HG03571 (cell line): ENCODE data around the gene ASAP2.
"Not testable (repeated sequence)": the region's sequence is repeated elsewhere in the genome, so short reads cannot be mapped to it uniquely, and the experiment has no call there.

Experiments
- ATAC-seq: cut with Tn5 transposase; IDR thresholded peaks from one replicate; pipeline ENCODE4 v1.9.1; 2021; ENCODE audit not compliant: unreplicated experiment

The ASAP2 gene

DNA sequence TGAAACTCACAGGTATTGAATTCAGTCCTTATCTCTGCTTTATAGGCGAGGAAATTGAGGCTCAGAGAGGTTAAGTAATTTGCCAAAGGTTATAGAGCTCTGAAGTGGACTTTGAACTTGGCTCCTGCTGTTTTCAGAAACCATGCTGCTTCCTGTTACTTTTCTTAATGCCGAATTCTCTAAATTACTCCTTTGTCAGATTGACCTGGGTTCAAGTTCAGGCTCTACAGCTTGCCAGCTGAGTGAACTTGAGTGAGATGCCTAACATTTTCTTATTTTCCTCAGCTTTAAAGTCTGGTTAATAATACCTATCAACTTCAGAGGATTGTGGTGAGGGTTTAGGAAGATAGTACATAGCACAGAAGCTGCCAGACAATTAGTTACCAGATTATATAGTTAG, 3.4 kb downstream of the ASAP2 start:
- no peak for ATAC-seq

DNA sequence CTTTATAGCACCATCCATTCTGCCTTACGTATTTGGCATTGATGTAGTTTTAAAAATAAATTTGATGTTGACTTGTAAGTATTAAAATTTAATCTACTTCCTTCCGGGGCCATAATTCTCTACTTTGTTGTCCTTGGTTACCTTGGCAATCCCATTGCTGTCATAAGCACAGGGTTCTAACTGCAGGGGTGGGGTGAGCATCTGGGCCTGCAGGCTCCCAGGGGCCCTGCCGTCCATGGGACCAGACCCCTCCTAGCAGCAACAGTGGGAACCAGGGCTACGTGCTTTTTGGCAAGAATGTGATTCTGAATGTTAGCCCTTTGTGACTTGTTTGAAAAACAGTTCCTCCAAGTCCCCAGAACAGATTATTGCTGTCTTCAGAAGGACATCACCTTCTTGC, 4.9 kb downstream of the ASAP2 start:
- no peak for ATAC-seq

DNA sequence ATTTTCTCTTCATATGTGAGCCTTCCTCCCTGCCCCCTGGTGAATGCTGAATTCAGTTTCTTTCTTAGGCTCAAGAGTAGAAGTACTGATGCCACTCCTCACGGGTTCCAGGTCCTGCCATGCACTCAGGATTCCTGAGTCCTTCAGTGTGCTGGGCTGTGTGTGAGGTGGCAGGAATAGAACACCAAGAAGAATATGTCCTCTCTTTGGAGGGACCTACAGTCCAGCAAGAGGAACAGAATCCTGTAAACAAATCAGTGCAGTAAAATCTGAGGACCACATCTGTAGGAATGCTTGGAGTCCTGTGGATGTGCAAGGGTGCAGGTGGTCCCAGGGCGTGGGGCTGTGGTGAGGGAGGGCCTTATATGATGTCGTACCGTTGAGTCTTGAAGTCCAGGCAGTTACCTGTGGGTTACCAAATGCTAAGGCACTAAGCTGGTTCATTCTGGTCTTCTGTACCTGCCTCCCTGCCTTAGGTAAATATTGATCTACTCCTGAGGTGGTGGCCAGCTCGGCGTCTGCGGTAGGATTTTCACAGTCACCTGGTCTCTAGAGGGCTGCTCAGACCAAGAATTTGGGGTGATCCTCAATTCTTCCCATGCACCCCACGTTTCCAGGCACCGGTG, 5.5 kb downstream of the ASAP2 start:
- no peak for ATAC-seq

DNA sequence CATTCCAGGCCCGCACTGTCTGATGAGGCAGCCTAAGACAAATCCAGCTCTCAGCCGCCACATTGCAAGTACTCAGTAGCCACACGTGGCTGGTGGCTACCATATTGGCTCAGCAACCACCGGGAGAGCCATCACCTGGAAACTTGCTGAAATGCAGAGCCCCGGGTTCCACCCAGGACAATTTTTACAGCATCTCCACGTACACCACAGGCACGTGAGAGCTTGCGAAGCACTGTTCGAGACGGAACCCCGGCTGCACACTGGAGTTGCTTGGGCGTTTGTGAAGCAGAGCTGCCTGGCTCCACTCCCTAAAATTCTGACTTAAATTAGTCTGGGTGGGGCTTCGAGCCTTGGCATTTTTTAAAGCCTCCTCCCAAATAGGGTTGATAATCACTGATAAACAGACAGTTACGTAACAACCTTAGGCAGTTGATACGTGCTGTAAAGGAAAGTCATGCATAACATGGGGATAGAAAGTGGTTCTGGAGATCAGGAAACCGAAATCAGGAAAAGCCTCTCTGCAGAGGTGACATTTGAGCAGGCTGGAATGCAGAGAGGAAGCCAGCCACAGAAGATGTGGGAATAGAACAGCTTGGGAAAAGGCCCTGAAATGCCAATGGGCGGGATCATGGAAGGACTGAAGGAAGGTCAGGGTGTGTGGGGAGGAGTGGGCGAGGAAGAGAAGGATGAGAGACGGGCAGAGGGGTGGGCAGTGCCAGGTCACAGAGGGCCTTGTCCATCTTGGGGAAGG, 6.2 kb downstream of the ASAP2 start:
- ATAC-seq: no peak

DNA sequence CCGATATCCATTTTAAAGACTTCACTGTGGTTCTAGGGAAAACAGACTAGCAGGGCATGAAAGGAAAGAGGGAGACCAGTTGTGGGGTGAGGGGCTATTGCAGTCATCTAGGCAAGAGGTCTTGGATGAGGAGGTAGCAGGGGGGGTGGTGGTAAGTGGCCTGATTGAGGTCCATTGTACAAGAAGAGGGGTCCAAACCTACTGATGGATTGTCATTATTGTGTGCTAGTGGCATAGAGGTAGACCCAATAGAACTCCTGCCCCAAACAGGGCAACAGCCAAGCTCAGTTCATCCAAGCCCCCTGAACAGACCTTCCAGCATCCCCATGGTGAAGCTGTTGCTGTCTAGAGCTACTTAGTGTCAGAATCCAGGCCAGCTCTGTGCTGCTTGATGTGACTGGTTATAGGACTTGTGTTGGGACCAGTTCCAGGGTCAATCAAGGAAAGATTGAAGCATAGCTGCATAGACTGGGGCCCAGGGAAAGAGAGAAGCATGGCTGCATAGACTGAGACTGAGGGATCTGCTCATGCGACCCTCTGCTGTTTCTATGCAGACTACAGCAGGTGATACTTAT, 7.0 kb downstream of the ASAP2 start:
- ATAC-seq: no peak

DNA sequence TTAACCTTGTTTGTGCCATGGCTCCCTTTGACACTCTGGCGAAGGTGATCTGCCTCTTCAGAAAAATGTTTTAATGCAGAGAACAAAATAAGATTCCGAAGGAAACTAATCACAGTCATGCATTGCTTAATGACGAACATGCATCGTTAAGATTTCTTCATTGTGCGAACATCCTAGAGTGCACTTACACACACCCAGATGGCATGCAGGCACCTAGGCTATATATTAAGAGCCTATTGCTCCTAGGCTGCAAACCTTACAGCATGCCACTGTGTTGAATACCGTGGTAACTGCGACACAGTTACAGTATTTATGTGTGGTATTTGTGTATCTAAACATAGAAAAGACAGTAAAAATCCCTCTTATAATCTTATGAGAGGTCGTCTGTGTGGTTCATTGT, 8.3 kb downstream of the ASAP2 start:
- no peak for ATAC-seq

DNA sequence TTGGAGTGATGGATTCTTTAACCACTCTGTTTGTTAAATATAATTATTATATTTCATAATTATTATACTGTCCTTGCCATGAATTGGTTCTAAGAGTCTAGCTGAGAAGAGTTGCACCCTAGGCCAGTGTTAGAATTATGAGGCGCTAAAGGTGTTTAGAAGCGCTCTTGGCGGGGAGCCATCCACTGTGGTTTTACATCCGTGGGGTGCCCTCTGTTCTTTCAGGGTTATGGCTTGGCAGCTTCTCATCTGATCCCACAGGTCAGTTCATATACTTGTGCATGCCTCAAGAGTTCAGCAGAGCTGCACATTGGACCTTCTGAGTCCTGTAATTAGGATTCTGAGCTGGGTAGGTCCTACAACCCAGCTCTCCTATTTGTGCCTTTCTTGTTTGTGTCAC, 9.1 kb downstream of the ASAP2 start:
- ATAC-seq: no peak

DNA sequence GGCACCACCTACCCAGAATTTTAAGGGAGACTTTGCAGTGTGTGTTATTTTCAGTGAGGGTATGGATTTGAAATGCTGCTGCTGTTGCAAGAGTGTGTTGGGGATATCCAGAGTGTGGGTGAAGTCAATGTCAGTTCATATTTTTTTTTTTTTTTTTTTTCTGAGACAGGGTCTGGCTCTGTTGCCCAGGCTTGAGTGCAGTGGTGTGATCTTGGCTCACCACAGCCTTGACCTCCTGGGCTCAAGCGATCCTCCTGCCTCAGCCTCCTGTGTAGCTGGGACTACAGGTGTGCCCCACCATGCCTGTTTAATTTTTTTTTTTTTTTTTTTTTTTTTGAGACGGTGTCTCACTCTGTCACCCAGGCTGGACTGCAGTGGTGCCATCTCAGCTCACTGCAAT, 9.5 kb downstream of the ASAP2 start:
- not testable (repeated sequence) for ATAC-seq

DNA sequence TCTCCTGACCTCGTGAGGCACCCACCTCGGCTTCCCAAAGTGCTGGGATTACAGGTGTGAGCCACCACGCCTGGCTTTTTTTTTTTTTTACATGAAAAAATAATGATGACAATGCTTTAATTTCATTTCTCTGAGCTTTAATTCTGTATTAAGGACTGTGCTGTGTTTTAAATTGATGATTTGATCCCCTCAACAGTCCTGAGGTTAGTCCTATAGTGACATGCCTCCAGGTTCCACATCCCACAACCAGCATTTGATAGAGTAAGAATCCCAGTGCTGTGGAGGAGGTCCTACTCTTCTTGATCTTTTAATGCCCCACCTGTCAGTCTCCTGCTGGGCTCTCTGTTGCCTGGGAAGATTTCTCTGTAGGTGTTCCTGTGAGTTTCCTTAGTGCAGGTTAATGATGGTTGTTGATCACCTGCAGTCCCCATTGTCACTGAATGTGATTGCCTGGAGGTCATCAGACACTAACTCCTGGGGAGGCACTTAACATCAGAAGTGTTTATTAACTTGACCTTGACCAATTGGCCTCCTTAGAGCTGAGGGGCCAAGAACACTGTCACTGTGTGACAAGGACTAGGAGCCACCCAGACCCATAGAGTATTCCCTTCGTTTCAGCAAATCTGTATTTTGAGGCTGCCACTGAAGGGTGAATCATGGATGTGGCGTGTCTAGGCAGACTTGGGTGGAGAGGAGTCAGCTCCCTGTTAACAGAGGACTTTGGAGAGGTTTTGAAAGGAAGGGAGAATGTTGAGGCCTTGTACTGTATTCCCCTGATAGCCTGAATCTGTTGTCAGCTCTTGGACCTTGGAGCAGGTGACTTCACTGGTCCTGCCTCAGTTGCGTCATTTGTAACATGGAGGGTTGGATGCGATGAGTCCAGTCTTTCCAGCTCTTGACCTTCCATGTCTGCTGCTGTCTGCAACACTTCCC, 11.5 kb downstream of the ASAP2 start:
- ATAC-seq: no peak

DNA sequence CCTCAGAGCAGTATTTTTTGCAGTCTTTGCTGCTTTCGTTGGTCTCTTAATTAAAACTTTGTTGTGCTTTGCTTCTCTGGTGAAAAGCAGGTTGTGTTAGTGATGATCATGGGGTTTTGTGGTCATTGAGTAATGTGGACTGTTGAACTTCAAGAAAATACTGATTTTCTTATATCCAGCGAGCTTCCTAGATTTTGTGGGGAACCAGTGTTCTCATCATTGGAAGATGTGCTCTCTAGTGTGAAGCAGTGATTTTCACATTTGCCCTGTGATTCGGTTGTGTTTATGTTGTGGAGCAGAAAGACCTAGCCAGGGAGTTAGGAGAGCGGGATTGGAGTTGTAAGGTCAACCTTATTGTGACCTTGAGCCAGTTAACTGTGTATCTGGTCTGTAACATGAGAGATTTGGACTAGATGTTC, 12.4 kb downstream of the ASAP2 start:
- ATAC-seq: no peak

DNA sequence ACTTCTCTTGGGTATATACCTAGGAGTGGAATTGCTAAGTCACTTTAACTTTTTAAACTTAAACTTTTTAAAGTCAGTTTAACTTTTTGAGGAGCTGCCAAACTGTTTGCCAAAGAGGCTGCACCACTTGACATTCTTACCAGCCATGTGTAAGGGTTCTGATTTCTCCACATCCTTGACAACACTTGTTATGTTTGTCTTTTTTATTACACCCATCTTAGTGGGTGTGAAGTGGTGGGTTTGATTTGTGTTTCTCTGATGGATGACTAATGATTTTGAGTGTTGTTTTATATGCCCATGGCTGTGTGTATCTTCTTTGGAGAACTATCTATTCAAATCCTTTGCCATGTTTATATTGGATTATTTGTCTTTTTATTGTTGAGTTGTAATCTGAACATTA, 13.6 kb downstream of the ASAP2 start:
- no peak for ATAC-seq

DNA sequence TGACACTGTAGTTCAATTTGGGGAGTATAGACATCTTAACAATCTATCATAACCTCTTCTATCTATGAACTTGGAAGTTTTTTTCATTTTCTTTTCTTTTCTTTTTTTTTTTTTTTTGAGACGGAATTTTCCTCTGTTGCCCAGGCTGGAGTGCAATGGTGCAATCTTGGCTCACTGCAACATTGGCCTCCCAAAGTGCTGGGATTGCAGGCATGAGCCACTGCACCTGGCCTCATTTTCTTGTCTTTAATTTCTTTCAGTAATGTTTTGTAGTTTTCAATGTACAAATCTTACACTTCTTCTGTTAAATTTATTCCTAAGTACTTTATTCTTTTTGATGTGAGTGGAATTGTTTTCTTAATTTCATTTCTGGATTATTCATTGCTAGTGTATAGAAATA, 14.6 kb downstream of the ASAP2 start:
- ATAC-seq: no peak

DNA sequence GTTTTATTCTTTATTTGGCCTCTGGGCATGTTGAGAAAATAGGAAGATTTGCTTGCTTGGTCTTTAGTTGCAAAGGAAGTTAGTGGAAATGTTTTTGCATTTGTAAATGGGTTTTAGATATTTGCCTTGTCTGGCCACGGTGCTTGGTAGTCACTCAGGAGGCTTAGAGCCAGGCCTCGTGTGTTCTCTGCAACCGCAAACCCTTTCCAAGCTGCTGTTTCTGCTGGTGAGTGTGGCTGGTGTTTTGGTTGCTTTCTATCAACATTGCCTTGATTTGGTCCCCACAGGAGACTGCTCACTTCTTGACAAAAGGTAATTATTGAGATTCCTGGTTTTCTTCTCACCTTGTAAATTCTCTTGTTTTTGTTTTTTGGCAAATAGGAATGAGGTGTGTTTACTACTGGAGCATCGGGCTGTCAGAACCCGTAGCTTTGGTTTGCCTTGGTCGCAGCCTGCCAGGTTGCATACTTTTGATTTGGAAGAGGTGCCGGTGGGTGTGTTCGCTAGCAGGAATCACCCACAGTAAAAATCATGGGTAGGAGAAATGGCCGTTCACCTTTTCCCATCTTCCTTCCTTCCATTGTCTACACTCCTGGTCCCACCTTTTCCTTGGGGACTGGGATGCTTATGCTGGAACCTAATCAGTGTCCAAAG, 15.8 kb downstream of the ASAP2 start:
- ATAC-seq: no peak

DNA sequence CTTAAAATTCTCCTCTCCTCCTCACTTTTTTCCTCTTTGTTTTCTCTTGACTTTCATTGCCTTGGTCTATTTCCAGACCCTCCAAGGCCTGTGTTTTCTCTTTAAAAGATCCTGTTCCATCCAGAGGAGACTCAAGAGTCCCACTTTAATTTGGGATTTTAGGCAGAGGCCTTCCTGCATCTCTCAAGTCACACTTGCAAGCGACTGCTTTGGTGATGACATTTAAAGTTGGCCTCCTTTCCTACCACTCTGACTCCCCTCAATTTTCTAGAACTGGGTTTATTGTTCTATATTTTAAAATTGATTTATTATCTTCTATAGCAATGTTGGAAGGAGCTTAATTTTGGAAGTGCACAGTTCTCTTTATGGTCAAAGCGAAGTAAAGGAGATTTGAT, 16.3 kb downstream of the ASAP2 start:
- no peak for ATAC-seq

DNA sequence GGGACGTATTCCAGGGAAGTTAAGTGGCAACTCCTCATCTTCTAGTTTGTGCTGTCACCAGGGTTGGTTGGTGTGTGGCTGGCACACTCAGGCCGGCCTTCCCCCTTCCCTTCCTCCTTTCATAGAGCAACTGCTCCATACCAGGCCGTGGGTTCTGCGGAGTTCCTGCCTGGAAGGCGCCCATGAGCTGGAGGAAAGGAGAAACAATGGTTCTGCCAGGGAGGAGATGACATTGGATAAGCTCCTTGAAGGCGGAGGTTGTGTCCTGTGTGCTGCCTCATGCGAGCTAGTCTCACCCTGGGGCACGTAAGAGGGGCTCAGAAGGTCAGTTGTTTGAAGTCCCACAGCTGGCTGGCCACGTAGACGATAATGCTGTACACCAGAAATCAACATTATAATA, 19.2 kb downstream of the ASAP2 start:
- ATAC-seq: no peak

DNA sequence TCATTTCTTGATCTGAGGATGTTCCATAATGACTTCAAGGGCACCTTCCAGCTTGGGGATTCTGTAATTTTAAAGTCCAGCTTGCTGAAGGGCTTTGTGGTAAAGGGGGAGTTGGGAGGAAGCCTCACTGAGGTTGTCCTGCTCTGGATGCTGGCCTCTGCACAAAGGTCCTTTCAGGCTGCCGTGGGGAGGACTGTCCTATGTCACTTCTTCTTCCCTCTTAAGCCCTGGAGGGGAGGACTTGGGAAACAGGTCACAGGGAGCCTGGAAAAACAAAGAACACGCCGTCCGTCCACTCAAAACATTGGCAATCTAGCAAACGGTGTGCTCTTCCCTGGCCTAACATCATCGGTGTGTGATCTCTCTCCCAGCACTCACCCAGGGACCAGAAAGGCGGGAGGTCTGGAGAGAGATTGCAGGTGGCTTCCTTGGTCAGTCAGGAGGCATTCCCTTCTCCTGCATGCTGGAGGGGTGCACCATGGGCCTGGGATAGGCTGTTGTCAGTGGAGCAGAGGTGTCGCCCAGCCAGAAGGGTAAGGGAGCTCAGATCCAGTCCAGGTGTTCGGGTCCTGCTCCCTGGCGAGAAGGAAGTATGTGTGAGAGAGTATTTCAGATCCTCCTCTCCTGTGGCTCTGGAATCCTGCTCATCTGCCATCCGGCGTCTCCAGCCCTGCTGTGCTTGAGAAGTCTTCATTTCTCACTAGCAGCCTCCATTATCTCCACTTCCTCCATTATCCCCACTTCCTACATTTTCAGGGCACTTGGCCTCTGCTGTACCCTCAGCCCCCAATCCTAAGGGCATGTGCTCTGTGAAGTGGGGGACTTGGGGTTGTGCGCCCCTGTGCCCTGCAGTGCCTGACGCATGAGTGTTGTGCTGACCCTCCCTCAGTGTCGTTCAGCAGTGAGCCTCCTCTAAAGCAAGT, 20.1 kb downstream of the ASAP2 start:
- ATAC-seq: no peak

DNA sequence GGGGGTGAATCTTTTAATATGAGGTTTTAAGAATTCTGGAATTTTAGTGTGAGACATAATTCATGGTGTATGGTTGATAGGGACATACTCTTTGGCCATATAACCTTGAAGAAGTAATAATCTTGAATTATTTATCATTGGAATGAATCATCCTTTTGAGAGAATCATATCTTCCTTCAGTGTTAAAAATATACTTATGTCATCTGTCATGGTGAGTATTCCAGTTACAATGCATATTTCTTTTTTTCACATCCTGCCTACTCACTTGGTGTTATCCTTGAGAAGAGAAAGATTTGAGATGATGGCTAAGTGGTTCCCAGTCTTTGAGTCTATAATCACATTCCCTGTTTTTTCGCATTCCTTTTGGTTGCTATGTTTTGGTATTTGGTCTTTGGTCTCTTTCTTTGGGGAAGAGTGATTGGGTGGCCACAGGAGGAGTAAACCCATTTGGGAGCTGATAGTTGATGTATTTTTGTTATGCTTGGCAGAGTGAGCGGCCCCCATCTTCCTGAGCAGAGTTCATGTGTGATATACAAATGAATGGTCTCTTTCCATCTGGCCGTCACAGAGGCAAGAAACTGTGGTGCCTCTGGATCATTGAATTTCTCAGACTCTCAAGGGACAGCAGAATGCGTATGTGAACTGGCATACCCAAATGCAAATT, 21.6 kb downstream of the ASAP2 start:
- no peak for ATAC-seq

DNA sequence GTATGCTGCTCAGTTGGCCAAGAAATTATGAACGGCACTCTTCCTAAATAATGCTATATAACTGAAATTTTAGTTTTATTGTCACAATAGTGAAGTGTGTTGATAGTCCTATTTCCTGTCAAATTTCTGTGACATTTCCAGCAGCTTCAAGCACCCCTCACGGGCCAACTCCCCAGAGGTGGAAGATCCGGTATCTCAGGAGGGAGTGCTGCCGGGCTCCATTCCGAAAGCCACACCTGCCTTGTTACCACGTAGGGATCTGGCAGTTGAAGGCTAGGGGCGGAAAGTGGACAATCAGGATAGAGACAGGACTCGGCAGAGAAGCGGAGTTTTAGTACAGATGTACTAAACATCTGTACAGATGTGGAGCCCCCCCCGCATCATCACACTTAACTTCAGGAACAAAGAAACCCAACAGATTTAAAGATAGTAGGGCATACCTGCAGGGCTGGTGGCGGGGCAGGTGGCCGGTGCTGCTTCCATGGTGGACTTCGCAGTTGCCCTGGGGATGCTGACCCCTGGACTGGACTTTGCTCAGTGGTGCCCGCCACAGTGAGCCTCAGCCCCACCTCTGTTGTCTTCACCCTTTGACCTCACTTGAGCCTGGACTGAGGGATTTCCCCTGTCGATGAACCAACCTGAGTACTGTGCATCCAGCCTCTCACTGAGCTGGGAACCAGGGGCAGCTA, 22.3 kb downstream of the ASAP2 start:
- no peak for ATAC-seq

DNA sequence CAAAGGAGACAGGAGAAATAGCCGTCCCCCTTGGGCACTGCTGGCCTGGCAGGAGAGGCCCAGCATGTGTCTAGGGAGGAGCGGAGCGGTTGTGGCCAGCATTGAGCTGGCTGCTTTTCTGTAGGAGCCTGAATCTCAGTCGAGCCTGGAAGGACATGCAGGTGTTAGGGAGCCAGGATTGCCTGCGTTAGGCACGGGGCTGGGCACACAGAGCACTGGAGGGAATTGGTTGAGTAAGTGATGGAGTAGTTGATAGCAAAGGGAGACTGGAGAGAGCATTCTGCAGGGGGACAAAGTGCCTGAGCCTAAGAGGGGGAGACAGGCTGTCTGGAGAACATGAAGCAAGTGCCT, 22.8 kb downstream of the ASAP2 start:
- ATAC-seq: no peak
